ENCODE results near the gene MTAP.

The MTAP gene

GRCh38 chr9:21904371-21904770 is 101.9 kb downstream of the MTAP start:
- no peak for TF ChIP-seq CTCF (IDR thresholded peaks at IDR 0.05)
- Mint-ChIP-seq H3K4me1 (no peaks in the 10 kb centered on the region), H3K27me3 (ENCODE audit: low read depth, poor library complexity) (no peaks in the 10 kb centered on the region), H3K27ac (no peak overlapping the region), H3K36me3 (ENCODE audit: low read depth) (peaks cover 83% of the 10 kb centered on the region), H3K9me3 (peaks cover 63% of the 10 kb centered on the region), H3K4me3 (no peak overlapping the region)
- DNase-seq: no peak

GRCh38 chr9:21904776-21905175 is 102.3 kb downstream of the MTAP start:
- Mint-ChIP-seq H3K27ac (no peak overlapping the region), H3K4me1 (no peaks in the 10 kb centered on the region), H3K4me3 (no peak overlapping the region), H3K9me3 (peaks cover 62% of the 10 kb centered on the region), H3K27me3 (ENCODE audit: low read depth, poor library complexity) (no peaks in the 10 kb centered on the region), H3K36me3 (ENCODE audit: low read depth) (peaks cover 83% of the 10 kb centered on the region)
- no peak for TF ChIP-seq CTCF (IDR thresholded peaks at IDR 0.05)
- DNase-seq: no peak

DNA sequence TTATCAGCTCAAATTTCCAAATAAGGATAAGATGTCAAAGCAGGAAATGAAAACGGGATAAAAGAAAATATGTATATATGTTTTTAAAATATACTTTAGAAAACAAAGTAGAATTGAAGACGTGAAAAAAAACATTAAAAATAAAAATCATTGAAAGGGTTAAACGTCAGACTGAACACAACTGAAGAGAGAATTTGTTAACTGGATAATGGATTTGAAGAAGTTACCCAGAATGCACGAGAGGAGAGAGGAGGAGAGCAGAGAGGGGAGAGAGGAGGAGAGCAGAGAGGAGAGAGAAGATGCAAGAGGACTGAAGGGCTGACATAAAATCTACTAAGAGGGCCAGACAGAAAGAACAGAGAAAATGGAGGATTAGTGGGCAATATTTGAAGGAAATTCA is 103.8 kb downstream of the MTAP start:
- no peaks in the 10 kb centered on the region for H3K4me1 Mint-ChIP-seq
- H3K9me3 Mint-ChIP-seq: peaks cover 61% of the 10 kb centered on the region
- H3K36me3 Mint-ChIP-seq (ENCODE audit: low read depth): peaks cover 91% of the 10 kb centered on the region
- DNase-seq: no peak
- no peak overlapping the region for H3K27ac Mint-ChIP-seq
- no peak overlapping the region for H3K4me3 Mint-ChIP-seq
- no peak for TF ChIP-seq CTCF (IDR thresholded peaks at IDR 0.05)
- peaks cover 2% of the 10 kb centered on the region for H3K27me3 Mint-ChIP-seq (ENCODE audit: low read depth, poor library complexity)

DNA sequence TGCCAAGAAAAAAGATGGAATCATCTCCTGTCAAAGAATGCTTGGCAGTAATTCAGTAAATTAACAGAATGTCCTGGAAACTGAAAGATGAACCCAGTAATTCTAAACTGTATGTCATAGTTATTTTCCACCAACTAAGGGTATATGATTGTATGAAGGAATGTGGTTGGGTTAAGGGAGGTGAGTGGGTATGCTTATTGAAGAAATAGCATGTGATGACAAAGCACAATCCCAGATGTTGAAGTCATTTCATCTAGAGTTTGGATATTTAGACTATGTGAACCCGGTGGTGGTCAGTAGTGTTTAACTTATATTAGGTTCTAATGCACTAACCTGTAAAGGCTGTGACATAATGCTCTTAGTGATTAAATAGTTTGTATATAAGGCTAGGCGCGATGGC is 104.4 kb downstream of the MTAP start:
- TF ChIP-seq CTCF (IDR thresholded peaks at IDR 0.05): no peak
- no peak overlapping the region for H3K27ac Mint-ChIP-seq
- peaks cover 92% of the 10 kb centered on the region for H3K36me3 Mint-ChIP-seq (ENCODE audit: low read depth)
- peaks cover 68% of the 10 kb centered on the region for H3K9me3 Mint-ChIP-seq
- DNase-seq: no peak
- peaks cover 3% of the 10 kb centered on the region for H3K27me3 Mint-ChIP-seq (ENCODE audit: low read depth, poor library complexity)
- H3K4me3 Mint-ChIP-seq: no peak overlapping the region
- no peaks in the 10 kb centered on the region for H3K4me1 Mint-ChIP-seq

GRCh38 chr9:21919377-21920362 is 117.2 kb downstream of the MTAP start:
- Mint-ChIP-seq H3K27me3 (ENCODE audit: low read depth, poor library complexity) (no peaks in the 10 kb centered on the region), H3K36me3 (ENCODE audit: low read depth) (peaks cover 23% of the 10 kb centered on the region), H3K4me3 (no peak overlapping the region), H3K27ac (no peak overlapping the region), H3K9me3 (peaks cover 12% of the 10 kb centered on the region), H3K4me1 (peaks cover 17% of the 10 kb centered on the region)
- DNase-seq: no peak
- TF ChIP-seq CTCF (IDR thresholded peaks at IDR 0.05): no peak

GRCh38 chr9:21923694-21924093 is 121.3 kb downstream of the MTAP start:
- H3K4me3 Mint-ChIP-seq: no peak overlapping the region
- H3K27ac Mint-ChIP-seq: no peak overlapping the region
- peaks cover 15% of the 10 kb centered on the region for H3K4me1 Mint-ChIP-seq
- H3K27me3 Mint-ChIP-seq (ENCODE audit: low read depth, poor library complexity): peaks cover 2% of the 10 kb centered on the region
- TF ChIP-seq CTCF (IDR thresholded peaks at IDR 0.05): no peak
- H3K9me3 Mint-ChIP-seq: peaks cover under 1% of the 10 kb centered on the region
- no peak for DNase-seq
- H3K36me3 Mint-ChIP-seq (ENCODE audit: low read depth): peaks cover 20% of the 10 kb centered on the region

All from nephron progenitor cell (in vitro differentiated cells).